Activated naive CD8-positive, alpha-beta T cell treated with anti-CD3 and anti-CD28 coated beads, Interleukin-2, amount 10 ng/mL, durations not matched to agents 7 days and 5 days (primary cell): ENCODE results near the gene MTG1. TPM values are rescaled to one million over a fixed set of nuclear protein-coding genes. Genes with fewer than 3 reads are reported as not detected.
"Not testable (repeated sequence)": the region's sequence is repeated elsewhere in the genome, so short reads cannot be mapped to it uniquely, and the experiment has no call there.

Experiments used
- ATAC-seq: fragments of 150-1000 bp; cut with Tn5 transposase; one replicate; pipeline ENCODE4 v1.10.0; 2021; ENCODE audit warnings: low read depth, moderate library complexity
- POLR2A ChIA-PET: fragments of 350-600 bp; sonication (Branson Sonifier 250); formaldehyde crosslinking; loops from one replicate; lab custom pipeline; 2021; ENCODE audit warnings: antibody characterized with exemption; lab: Charles Lee
- DNase-seq: peaks from one replicate; pipeline ENCODE4 v3.0.0; 2021
- H3K27ac Mint-ChIP-seq: one replicate; pipeline ENCODE4 v1.8.0; 2022; ENCODE audit warnings: mild to moderate bottlenecking, mixed read lengths
- H3K27me3 Mint-ChIP-seq: one replicate; pipeline ENCODE4 v1.8.0; 2022; ENCODE audit warnings: mild to moderate bottlenecking, moderate library complexity, mixed read lengths
- H3K36me3 Mint-ChIP-seq: one replicate; pipeline ENCODE4 v1.8.0; 2021; ENCODE audit warnings: mild to moderate bottlenecking, mixed read lengths
- H3K4me1 Mint-ChIP-seq: one replicate; pipeline ENCODE4 v1.8.0; 2021; ENCODE audit warnings: mixed read lengths
- H3K4me3 Mint-ChIP-seq: one replicate; pipeline ENCODE4 v1.8.0; 2022; ENCODE audit warnings: mild to moderate bottlenecking, moderate library complexity, mixed read lengths
- H3K9me3 Mint-ChIP-seq: one replicate; pipeline ENCODE4 v1.8.0; 2021; ENCODE audit warnings: mixed read lengths
- total RNA-seq, 2 experiments: library from RNA; stranded (reverse); gene quantifications; one replicate each; pipeline ENCODE4 v1.2.3, GENCODE V29; 2021

MTG1 gene
- total RNA-seq, 2 experiments from 2014 or later: 53.7 to 56.6 TPM

DNA sequence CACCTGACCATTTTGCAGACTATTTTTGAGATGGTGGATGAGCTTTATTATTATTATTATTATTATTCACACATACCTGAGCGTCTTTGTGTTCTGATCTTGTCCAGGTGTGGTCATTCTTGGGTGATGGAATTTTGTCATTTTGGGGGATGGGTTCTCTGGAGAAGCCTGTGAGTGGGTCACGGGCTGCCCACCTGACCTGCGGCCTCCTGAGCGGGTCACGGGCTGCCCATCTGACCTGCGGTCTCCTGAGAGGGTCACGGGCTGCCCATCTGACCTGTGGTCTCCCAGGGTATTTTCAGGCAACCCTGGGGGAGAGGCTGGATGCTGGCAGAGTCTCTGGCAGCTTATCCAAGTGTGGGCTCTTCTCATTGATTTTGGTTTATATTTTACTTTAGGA, 67.1 kb downstream of the MTG1 start:
- no peaks in the 10 kb centered on the region for H3K27me3 Mint-ChIP-seq
- POLR2A ChIA-PET: no interaction called here
- no peaks in the 10 kb centered on the region for H3K9me3 Mint-ChIP-seq
- no peaks in the 10 kb centered on the region for H3K4me1 Mint-ChIP-seq
- ATAC-seq (no peak), DNase-seq (no peak)
- H3K36me3 Mint-ChIP-seq: no peaks in the 10 kb centered on the region
- H3K27ac Mint-ChIP-seq: no peak overlapping the region
- no peak overlapping the region for H3K4me3 Mint-ChIP-seq

DNA sequence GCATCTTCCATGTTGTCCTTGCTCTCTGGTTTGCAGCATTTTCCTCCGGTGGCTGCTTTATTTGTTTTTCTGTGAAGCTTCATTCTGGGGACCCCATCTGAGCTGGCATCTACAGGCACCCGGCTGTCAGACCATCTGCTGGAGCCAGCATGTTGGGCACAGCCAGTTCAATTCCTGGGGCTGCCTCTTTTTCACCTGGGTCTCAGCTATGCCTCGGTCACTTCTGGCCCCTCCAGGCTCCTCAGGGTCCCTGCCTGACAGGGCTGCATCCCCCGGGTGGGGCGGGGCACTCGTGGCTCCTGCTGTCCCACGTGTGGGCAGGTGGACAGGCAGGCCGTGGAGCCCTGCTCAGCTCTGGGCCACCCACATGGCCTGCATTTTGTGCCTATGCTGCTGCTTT, 67.9 kb downstream of the MTG1 start:
- H3K4me3 Mint-ChIP-seq: no peak overlapping the region
- DNase-seq (no peak), ATAC-seq (no peak)
- H3K36me3 Mint-ChIP-seq: no peaks in the 10 kb centered on the region
- H3K4me1 Mint-ChIP-seq: no peaks in the 10 kb centered on the region
- H3K27ac Mint-ChIP-seq: no peak overlapping the region
- no peaks in the 10 kb centered on the region for H3K27me3 Mint-ChIP-seq
- POLR2A ChIA-PET: no interaction called here
- no peaks in the 10 kb centered on the region for H3K9me3 Mint-ChIP-seq

GRCh38 chr10:133462512-133463305, 68.8 kb downstream of the MTG1 start:
- no peak overlapping the region for H3K27ac Mint-ChIP-seq
- no peaks in the 10 kb centered on the region for H3K27me3 Mint-ChIP-seq

DNA sequence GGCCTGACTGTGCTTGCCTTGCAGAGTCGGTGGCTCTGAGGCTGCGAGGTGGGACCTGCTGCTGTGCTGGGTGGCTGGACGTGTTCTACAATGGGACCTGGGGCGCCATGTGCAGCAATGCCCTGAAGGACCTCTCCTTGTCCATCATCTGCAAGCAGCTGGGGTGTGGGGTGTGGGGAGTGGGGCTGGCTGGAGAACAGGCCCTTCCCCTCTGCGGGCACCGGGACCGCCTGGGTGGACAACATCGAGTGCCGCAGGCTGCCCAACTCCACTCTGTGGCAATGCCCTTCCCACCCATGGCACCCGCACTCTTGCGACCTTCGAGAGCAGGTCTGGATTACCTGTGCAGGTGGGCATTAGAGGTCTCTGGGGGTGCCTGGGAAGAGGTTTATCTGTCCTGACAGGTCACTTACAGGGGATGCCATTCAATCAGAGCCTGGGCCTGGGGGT, 70.7 kb downstream of the MTG1 start:
- ATAC-seq (no peak), DNase-seq (no peak)
- Mint-ChIP-seq H3K4me3 (no peak overlapping the region), H3K27ac (no peak overlapping the region), H3K27me3 (peaks cover 2% of the 10 kb centered on the region), H3K9me3 (peaks cover 3% of the 10 kb centered on the region), H3K36me3 (no peaks in the 10 kb centered on the region), H3K4me1 (no peaks in the 10 kb centered on the region)
- POLR2A ChIA-PET: no interaction called here

More at GRCh38 chr10:133462512-133463305, 68.8 kb downstream of the MTG1 start:
- POLR2A ChIA-PET: no interaction called here
- no peak overlapping the region for H3K4me3 Mint-ChIP-seq
- H3K4me1 Mint-ChIP-seq: no peaks in the 10 kb centered on the region
- ATAC-seq (no peak), DNase-seq (peak; percentile 20)
- H3K36me3 Mint-ChIP-seq: no peaks in the 10 kb centered on the region
- H3K9me3 Mint-ChIP-seq: no peaks in the 10 kb centered on the region

DNA sequence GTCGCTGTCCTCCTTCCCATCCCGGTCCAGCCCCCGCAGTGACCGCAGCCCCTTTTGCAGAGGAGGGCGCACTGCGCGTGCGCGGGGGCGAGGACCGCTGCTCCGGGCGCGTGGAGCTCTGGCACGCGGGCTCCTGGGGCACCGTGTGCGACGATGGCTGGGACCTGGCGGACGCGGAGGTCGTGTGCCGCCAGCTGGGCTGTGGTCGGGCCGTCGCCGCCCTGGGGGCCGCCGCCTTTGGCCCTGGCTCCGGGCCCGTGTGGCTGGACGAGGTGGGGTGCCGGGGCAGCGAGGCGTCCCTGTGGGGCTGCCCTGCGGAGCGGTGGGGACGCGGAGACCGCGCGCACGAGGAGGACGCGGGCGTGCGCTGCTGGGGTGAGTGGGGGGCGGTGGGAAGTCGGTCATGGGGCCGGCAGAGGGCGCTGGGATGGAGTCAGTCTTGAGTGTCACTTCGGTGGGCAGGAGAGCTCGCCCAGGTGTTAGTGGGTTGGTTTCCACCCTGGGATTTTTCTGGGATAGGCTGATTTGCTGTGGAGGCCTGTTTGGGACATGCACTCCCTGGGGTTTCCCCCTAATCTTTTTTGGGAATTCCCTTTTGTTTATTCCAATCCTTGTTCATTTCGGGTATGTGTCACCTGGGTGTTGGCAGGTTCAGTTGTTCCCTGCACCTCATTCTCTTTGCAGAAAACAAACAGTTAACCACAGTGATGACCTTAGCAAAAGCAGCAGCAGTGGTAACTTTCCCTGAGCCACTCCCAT, 71.4 kb downstream of the MTG1 start:
- H3K36me3 Mint-ChIP-seq: no peaks in the 10 kb centered on the region
- no peak overlapping the region for H3K27ac Mint-ChIP-seq
- DNase-seq (no peak), ATAC-seq (no peak)
- H3K4me1 Mint-ChIP-seq: no peaks in the 10 kb centered on the region
- peaks cover 3% of the 10 kb centered on the region for H3K9me3 Mint-ChIP-seq
- POLR2A ChIA-PET: no interaction called here
- H3K4me3 Mint-ChIP-seq: no peak overlapping the region
- H3K27me3 Mint-ChIP-seq: peaks cover 2% of the 10 kb centered on the region

DNA sequence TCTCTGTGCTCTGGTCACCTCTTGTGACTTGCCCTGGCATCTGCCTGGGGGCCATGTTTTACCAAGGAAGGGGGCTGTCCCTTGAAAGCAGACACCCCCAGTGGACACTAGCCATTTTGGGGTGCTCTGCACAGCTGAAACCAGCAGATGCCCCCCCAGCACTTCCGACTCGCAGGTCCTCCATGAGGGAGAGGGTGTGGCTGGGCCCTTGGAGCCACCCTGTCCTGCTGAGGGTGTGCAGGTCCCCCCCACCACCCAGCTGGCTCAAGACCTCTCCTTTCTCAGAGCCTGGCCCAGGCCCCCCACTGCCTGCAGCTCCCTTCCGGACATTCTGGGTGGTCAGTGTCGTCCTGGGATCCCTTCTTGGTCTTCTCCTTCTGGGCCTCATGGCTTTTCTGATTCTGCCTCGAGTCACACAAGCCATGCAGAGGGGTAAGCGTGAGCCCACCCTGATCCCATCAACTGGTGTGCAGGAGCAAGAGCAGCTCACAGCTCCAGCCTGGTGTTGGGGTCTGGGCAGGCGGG, 72.1 kb downstream of the MTG1 start:
- no peak overlapping the region for H3K27ac Mint-ChIP-seq
- H3K36me3 Mint-ChIP-seq: no peaks in the 10 kb centered on the region
- peaks cover 2% of the 10 kb centered on the region for H3K27me3 Mint-ChIP-seq
- peaks cover 3% of the 10 kb centered on the region for H3K9me3 Mint-ChIP-seq
- no peak for ATAC-seq
- no peak for DNase-seq
- H3K4me1 Mint-ChIP-seq: no peaks in the 10 kb centered on the region
- POLR2A ChIA-PET: no interaction called here
- H3K4me3 Mint-ChIP-seq: no peak overlapping the region

DNA sequence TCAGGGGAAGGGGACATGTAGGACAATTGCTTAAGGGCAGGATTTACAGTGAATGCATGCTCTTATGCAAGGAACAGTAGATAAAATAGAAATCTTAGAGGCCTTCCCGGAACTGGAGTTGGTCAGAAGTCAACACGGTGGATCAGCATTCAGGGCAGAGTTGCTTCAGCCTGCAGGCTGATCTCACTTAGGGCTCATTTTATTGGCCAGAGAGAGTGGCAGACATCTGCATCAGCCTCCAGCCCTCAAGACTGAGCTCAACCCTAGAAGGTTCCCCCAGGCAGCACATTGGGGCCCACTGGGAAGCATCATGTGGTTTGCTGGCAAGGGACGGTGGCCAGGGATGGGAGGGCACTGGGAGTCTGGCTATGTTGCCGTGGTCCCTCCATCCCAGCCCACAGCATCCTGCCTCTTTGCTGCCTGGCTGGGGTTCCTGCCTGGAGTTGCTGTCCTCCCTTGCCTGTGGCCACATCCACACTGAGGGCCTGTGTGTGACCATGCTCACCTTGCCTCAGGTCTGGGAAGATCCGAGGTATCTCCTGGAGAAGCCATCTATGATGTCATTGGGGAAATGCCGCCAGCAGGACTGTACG, 72.8 kb downstream of the MTG1 start:
- H3K36me3 Mint-ChIP-seq: no peaks in the 10 kb centered on the region
- DNase-seq: no peak
- no peak overlapping the region for H3K27ac Mint-ChIP-seq
- H3K4me1 Mint-ChIP-seq: no peaks in the 10 kb centered on the region
- ATAC-seq: no peak
- H3K9me3 Mint-ChIP-seq: peaks cover 3% of the 10 kb centered on the region
- peaks cover 2% of the 10 kb centered on the region for H3K27me3 Mint-ChIP-seq
- H3K4me3 Mint-ChIP-seq: no peak overlapping the region
- POLR2A ChIA-PET: no interaction called here

- Mint-ChIP-seq H3K27me3 (peaks cover 2% of the 10 kb centered on the region), H3K4me3 (no peak overlapping the region), H3K36me3 (no peaks in the 10 kb centered on the region), H3K27ac (no peak overlapping the region), H3K4me1 (no peaks in the 10 kb centered on the region), H3K9me3 (peaks cover 3% of the 10 kb centered on the region)
- ATAC-seq: no peak
- DNase-seq: no peak
- POLR2A ChIA-PET: no interaction called here
These were observed 73.4 kb downstream of the MTG1 start for GRCh38 chr10:133467286-133467911.

DNA sequence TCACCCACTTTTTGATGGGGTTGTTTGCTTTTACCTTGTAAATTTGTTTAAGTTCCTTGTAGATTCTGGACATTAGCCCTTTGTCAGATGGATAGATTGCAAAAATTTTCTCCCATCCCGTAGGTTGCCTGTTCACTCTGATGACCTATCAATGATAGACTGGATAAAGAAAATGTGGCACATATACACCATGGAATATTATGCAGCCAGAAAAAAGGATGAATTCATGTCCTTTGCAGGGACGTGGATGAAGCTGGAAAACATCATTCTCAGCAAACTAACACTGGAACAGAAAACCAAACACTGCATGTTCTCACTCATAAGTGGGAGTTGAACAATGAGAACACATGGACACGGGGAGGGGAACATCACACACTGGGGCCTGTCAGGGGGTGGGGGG, 75.2 kb downstream of the MTG1 start:
- not testable (repeated sequence) for H3K27me3 Mint-ChIP-seq, H3K4me1 Mint-ChIP-seq

GRCh38 chr10:133471300-133472109, 77.5 kb downstream of the MTG1 start:
- Mint-ChIP-seq H3K36me3 (no peaks in the 10 kb centered on the region), H3K4me1 (peaks cover 23% of the 10 kb centered on the region), H3K27ac (no peak overlapping the region), H3K9me3 (peaks cover 3% of the 10 kb centered on the region), H3K27me3 (peaks cover 2% of the 10 kb centered on the region), H3K4me3 (no peak overlapping the region)
- ATAC-seq (no peak), DNase-seq (no peak)
- POLR2A ChIA-PET: no interaction called here

More for the DNA sequence above, 75.2 kb downstream of the MTG1 start:
- H3K9me3 Mint-ChIP-seq, POLR2A ChIA-PET, ATAC-seq, DNase-seq, H3K36me3 Mint-ChIP-seq, H3K27ac Mint-ChIP-seq, H3K4me3 Mint-ChIP-seq: not testable (repeated sequence)
